Measurements from ENCODE around the gene OSBPL7.

OSBPL7 gene, protein sequence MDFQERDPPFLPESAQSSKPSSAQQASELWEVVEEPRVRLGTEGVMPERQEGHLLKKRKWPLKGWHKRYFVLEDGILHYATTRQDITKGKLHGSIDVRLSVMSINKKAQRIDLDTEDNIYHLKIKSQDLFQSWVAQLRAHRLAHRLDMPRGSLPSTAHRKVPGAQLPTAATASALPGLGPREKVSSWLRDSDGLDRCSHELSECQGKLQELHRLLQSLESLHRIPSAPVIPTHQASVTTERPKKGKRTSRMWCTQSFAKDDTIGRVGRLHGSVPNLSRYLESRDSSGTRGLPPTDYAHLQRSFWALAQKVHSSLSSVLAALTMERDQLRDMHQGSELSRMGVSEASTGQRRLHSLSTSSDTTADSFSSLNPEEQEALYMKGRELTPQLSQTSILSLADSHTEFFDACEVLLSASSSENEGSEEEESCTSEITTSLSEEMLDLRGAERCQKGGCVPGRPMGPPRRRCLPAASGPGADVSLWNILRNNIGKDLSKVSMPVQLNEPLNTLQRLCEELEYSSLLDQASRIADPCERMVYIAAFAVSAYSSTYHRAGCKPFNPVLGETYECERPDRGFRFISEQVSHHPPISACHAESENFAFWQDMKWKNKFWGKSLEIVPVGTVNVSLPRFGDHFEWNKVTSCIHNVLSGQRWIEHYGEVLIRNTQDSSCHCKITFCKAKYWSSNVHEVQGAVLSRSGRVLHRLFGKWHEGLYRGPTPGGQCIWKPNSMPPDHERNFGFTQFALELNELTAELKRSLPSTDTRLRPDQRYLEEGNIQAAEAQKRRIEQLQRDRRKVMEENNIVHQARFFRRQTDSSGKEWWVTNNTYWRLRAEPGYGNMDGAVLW

GRCh38 chr17:47821424-47822391 lies at the start of gene OSBPL7:
Gene OSBPL7, minus strand, starts transcription at chr17:47821794. Its CDS starts 1,516 bp downstream, at chr17:47820278.
- H3K4me3 ChIP-seq (ENCODE audit: low read depth, low read length), result peak within 1 kb of the TSS; percentile 91

DNA sequence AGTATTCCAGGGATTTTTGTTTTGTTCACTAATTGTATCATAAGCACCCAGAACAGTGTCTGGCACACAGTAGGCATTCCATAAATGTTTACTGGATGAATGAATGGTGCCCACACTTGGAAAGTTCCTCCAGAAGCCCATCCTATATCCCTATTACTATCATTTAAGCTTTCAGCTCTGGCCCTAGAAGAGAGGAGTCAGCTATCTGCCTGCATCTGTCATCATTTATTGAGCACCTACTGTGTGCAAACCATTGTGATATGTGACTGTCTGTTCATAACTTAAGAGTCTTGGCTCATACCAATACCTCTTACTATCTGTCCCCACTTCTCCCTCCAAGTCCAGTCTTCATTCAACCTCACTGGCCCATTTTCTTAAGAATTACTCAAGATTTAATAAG lies 49.5 kb upstream of the OSBPL7 start:
- no peak for DNase-seq (ENCODE audit: low read depth)
- no peak overlapping the region for H3K4me3 ChIP-seq (ENCODE audit: low read depth, low read length)

More at GRCh38 chr17:47821424-47822391, at the start of gene OSBPL7:
- DNase-seq (ENCODE audit: low read depth), result peak; percentile 70

- H3K4me3 ChIP-seq (ENCODE audit: low read depth, low read length), result no peak overlapping the region
- no peak for DNase-seq (ENCODE audit: low read depth)
These were observed 48.5 kb upstream of the OSBPL7 start for GRCh38 chr17:47870056-47870455.

DNA sequence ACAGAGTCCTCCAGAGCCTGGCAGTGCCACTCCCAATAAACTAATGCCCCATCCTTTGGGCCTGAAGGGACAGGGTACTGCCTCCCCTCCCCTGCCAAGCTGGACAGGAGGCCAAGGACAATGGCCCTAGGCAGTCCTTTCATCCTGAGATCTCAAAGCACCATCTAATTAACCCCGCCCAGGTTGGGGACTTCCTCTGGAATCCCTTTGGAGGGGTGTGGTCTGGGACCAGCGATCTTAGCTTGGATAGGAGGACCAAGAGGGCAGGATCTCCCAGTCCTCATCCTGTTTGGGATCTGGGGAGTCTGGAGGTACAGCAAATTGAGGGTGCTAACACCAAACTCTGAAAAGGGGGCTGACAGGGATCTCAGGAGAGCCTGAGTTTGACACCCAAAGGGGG lies 47.5 kb upstream of the OSBPL7 start:
- H3K4me3 ChIP-seq (ENCODE audit: low read depth, low read length), result no peak overlapping the region
- DNase-seq (ENCODE audit: low read depth), result no peak

DNA sequence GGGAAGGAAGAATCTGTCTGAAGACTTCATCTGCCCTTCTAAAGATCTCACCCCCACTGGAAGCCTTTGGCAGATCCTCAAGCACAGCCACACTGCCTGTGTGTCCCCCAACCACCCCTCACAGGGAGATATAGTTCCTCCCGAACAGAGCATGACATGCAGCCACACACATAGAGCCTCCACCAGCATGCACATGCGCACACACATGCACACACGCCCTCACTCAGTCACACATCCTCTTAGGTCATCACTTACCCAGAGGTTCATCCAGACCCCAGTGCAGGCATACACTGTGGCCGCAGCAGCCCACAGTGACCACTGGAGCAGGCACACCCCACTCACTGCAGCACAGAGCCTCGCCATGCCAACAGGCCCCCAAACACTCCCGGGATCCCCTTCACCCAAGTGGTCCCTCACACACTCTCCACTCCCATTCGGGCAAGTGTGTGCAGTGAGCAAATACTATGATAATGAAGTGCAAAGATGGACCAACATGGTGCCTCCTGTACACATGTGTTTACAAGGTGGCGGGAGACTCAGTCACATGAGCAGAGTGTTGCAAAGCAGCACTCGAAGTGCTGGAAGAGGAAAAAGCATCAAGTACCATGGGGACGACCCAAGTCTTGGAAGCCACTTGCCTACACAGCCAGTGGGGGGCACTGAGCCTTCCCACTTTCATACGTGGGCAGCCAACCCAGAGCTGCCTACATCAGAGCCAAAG lies 46.4 kb upstream of the OSBPL7 start:
- no peak overlapping the region for H3K4me3 ChIP-seq (ENCODE audit: low read depth, low read length)
- no peak for DNase-seq (ENCODE audit: low read depth)

- no peak for DNase-seq (ENCODE audit: low read depth)
- no peak overlapping the region for H3K4me3 ChIP-seq (ENCODE audit: low read depth, low read length)
These were observed 45.3 kb upstream of the OSBPL7 start for GRCh38 chr17:47866941-47867340.

GRCh38 chr17:47864791-47865216 lies 43.2 kb upstream of the OSBPL7 start:
- no peak overlapping the region for H3K4me3 ChIP-seq (ENCODE audit: low read depth, low read length)
- DNase-seq (ENCODE audit: low read depth), result no peak

DNA sequence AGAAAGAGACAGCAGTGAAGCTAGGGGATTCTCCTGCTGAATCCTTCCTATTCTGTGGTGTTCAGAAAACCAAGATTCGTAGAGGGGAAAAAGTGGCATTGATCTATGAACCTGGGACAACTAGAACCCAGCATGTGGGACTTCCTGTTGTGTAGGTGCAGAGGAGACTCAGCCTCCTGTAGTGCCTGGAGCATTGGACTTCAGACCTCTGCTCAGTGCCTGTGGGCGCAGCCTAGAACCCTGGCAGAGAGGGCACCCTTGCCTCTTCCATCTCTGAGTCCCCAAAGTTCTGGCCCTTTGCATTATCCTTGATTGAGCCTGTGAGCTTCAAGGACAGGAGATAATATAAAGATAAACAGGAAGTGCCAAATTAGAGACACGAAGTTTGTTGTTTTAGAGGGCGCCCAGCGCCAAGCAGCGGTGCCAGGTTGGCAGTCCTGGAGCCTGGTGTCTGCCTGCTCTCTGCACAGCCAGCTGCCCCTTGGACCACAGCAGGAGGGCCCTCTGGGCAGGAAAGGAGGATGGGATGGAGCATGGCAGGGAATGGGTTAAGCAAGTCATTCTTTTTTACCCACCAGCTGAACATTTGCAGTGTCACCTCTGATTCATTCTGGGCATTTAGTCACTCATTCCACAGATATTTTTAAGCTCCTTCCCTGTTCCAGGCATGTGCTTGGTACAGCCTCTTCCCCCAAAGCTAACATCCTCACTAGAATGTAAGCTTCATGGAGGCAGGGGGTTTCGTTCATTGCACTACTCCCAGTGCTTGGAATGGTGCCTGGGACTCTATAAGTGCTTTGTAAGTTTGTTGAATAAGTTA lies 41.2 kb upstream of the OSBPL7 start:
- no peak overlapping the region for H3K4me3 ChIP-seq (ENCODE audit: low read depth, low read length)
- DNase-seq (ENCODE audit: low read depth), result no peak

DNA sequence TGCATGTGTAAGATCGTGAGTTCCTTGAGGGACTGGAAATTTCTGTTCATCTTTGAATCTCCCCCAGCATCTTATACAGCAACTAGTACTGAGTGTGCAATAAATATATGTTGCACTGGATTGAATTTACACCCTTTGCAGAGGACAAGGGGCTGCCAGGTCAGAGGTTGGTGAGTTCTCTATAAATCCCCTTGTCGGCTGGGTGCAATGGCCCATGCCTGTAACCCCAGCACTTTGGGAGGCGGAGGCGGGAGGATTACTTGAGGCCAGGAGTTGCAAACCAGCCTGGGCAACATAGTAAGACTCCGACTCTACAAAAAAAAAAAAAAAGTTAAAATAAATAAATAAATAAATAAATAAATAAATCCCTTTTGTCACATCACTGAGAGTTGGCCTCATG lies 38.8 kb upstream of the OSBPL7 start:
- no peak overlapping the region for H3K4me3 ChIP-seq (ENCODE audit: low read depth, low read length)
- DNase-seq (ENCODE audit: low read depth), result no peak

DNA sequence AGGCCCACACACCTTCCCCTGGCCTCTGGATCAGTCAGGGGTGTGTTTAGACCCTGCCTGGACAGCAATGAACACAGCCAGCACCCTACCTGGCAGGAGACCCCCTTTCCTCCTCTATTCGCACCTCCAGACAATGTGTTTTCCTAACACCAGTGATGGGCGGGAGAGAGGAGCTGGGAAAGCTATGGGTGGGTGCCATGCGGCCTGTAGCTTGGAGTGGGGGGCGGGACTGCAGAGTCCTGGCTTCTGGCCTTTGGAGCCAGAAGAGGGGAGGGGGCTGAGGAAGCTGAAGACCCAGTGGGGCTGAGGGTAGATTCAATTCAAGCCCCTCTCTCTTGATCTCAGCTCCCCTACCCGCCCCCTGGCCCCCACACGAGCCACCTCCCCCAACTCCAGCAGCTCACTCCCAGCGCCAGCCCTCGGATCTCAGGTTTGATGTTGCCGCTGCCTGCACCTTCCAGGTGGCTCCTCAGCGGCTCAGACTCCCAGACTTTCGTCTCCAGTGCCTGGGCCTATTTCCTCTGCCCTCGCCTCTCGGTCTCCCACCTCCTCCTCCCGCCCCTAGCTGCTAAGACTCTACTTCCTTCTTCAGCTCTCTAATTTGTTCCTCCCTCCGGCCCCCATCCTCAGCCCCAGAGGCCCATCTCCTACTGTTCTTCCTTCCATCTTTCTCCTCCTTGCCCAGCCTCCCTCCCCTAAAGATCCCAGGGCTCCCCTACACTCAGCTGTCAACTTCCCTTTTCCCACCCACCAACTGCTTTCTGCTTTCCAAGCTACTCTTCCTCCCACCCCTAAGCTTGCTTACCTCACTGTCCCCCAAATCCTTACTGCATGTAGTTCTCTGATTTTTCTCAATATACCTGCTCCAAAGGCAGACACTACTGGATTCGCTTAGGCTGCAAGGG lies 36.2 kb upstream of the OSBPL7 start:
- H3K4me3 ChIP-seq (ENCODE audit: low read depth, low read length), result no peak overlapping the region
- DNase-seq (ENCODE audit: low read depth), result no peak

GRCh38 chr17:47856830-47857229 lies 35.2 kb upstream of the OSBPL7 start:
- no peak for DNase-seq (ENCODE audit: low read depth)
- H3K4me3 ChIP-seq (ENCODE audit: low read depth, low read length), result no peak overlapping the region

- no peak overlapping the region for H3K4me3 ChIP-seq (ENCODE audit: low read depth, low read length)
- no peak for DNase-seq (ENCODE audit: low read depth)
These were observed 34.1 kb upstream of the OSBPL7 start for GRCh38 chr17:47855737-47856136.

GRCh38 chr17:47853616-47854015 lies 32.0 kb upstream of the OSBPL7 start:
- no peak overlapping the region for H3K4me3 ChIP-seq (ENCODE audit: low read depth, low read length)
- DNase-seq (ENCODE audit: low read depth), result no peak

DNA sequence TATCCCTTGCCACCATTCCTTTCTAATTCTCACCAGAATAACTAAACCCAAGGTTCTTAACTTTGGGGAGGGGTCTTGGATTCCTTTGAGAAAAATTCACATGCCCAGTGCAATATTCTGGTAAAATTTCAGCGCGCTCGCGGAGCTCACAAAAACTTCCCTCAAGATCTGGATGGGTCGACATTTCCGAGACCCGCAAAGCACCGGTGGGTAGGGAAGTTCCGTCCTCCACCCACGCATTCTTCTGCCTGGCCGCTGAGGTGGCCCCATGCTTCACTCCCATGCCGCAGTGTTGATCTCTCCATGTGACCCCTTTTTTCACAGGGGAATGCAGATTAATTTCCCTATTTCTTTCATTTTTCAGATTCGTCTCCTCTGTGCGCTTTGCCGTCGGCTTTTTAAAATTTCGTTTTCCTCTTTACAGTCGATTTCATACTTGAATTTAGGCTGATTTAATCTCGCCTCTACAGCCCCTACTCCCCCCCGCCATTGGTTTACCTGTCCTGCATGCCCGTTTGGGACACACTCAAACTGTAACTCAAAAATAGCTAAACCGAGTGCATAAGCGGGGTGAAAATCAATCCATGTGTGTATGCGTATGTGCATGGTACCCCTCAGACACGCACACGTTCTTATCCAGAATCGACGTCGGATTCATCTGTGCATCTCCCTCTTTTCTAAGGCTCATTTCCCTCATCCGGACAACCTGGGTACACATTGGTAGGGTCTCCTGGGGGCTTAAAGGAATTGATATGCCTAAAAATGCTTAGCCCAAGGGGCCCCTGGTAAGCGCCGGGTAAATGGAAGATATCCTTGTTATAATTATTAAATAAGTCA lies 30.7 kb upstream of the OSBPL7 start:
- DNase-seq (ENCODE audit: low read depth), result no peak
- no peak overlapping the region for H3K4me3 ChIP-seq (ENCODE audit: low read depth, low read length)

DNA sequence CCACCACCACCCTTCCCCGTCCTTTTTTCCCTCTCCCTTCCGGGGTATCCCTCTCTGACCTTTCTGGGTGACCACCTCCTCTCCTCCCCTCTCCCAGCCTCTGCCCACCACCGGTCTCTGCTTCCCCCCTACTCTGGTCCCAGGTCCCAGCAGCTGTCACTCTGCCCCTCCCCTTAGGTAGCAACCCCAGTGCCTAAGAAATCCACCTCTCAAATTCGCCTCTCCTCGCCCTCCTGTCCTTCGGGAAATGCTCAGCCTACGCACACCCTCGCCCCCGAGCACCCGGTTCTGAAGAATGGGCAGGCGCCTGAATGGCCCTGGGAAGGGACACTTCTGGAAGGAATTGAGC lies 30.1 kb upstream of the OSBPL7 start:
- no peak overlapping the region for H3K4me3 ChIP-seq (ENCODE audit: low read depth, low read length)
- no peak for DNase-seq (ENCODE audit: low read depth)
